Chondrocyte (in vitro differentiated cells): Measurements from ENCODE around the gene DHX29. TPM values are rescaled to one million over a fixed set of nuclear protein-coding genes. Genes with fewer than 3 reads are reported as not detected.
A peak's percentile ranks its signal among the peaks of the same experiment; 100 is the strongest.

Experiments
- DNase-seq: peaks from one replicate; pipeline ENCODE4 v3.0.0; 2021; ENCODE audit warnings: mixed read lengths, low spot score
- H3K27ac Mint-ChIP-seq: one replicate; pipeline ENCODE4 v1.8.0; 2021; ENCODE audit warnings: mild to moderate bottlenecking, moderate library complexity, mixed read lengths; ENCODE audit not compliant: unreplicated experiment
- H3K27me3 Mint-ChIP-seq: 2 replicates; pipeline ENCODE4 v1.8.0; 2021; ENCODE audit warnings: low read depth, mixed read lengths
- H3K36me3 Mint-ChIP-seq: 2 replicates; pipeline ENCODE4 v1.8.0; 2021; ENCODE audit warnings: low read depth, mixed read lengths
- H3K4me1 Mint-ChIP-seq: 2 replicates; pipeline ENCODE4 v1.8.0; 2021; ENCODE audit warnings: low read depth, mild to moderate bottlenecking, mixed read lengths
- H3K4me3 Mint-ChIP-seq: one replicate; pipeline ENCODE4 v1.8.0; 2021; ENCODE audit warnings: mild to moderate bottlenecking, moderate library complexity, mixed read lengths; ENCODE audit not compliant: unreplicated experiment
- H3K9me3 Mint-ChIP-seq: 2 replicates; pipeline ENCODE4 v1.8.0; 2021; ENCODE audit warnings: low read depth, mixed read lengths
- total RNA-seq: library from RNA; stranded (reverse); gene quantifications from 3 replicates; pipeline ENCODE4 v1.2.1, GENCODE V29; 2021
- TF ChIP-seq, protein P1 (sequence below): fragments of 200-600 bp; sonication (generic); IDR thresholded peaks from 2 replicates; pipeline ENCODE4 v1.5.0; 2021; ENCODE audit warnings: antibody characterized with exemption, mild to moderate bottlenecking, moderate library complexity

Gene DHX29
- total RNA-seq, 1 donor from 2014 or later = 23.0 TPM

- no peak for DNase-seq
- Mint-ChIP-seq H3K27me3 (peaks cover 64% of the 10 kb centered on the region), H3K36me3 (peaks cover 2% of the 10 kb centered on the region), H3K4me3 (peak overlapping the region; percentile 89), H3K4me1 (peaks cover 34% of the 10 kb centered on the region), H3K27ac (no peak overlapping the region), H3K9me3 (no peaks in the 10 kb centered on the region)
- TF ChIP-seq, protein P1, sequence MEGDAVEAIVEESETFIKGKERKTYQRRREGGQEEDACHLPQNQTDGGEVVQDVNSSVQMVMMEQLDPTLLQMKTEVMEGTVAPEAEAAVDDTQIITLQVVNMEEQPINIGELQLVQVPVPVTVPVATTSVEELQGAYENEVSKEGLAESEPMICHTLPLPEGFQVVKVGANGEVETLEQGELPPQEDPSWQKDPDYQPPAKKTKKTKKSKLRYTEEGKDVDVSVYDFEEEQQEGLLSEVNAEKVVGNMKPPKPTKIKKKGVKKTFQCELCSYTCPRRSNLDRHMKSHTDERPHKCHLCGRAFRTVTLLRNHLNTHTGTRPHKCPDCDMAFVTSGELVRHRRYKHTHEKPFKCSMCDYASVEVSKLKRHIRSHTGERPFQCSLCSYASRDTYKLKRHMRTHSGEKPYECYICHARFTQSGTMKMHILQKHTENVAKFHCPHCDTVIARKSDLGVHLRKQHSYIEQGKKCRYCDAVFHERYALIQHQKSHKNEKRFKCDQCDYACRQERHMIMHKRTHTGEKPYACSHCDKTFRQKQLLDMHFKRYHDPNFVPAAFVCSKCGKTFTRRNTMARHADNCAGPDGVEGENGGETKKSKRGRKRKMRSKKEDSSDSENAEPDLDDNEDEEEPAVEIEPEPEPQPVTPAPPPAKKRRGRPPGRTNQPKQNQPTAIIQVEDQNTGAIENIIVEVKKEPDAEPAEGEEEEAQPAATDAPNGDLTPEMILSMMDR = peak; percentile 29
Observed at GRCh38 chr5:55231029-55231918, 76.2 kb downstream of the DHX29 start.

DNA sequence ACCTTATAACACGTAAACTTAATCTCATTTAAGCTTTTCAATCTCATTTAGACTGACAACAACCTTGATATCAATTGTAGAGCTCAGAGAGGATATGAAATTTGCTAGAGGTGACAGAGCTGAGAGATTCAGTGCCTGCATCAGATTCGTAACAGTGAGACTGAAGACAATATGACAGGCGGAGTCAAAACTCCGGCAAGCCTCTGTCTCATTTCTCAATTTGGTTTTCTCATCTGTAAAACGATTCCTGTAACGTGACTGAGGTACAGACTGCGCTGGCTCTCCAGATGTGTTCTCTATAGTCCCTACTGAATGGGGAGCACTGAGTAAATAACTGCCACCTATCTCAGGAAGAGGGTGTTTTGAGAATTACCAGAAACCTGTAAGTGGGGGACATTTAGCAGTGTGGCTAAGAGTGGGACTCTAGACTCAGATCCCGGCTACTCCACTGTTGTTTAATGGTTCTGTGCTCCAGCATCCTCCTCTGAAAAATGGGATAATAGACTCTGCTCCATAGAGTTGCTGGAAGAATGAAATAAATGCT, 77.3 kb downstream of the DHX29 start:
- Mint-ChIP-seq H3K27ac (no peak overlapping the region), H3K4me1 (peaks cover 34% of the 10 kb centered on the region), H3K4me3 (no peak overlapping the region), H3K9me3 (no peaks in the 10 kb centered on the region), H3K36me3 (peaks cover 2% of the 10 kb centered on the region), H3K27me3 (peaks cover 72% of the 10 kb centered on the region)
- TF ChIP-seq, protein P1 = no peak
- no peak for DNase-seq

DNA sequence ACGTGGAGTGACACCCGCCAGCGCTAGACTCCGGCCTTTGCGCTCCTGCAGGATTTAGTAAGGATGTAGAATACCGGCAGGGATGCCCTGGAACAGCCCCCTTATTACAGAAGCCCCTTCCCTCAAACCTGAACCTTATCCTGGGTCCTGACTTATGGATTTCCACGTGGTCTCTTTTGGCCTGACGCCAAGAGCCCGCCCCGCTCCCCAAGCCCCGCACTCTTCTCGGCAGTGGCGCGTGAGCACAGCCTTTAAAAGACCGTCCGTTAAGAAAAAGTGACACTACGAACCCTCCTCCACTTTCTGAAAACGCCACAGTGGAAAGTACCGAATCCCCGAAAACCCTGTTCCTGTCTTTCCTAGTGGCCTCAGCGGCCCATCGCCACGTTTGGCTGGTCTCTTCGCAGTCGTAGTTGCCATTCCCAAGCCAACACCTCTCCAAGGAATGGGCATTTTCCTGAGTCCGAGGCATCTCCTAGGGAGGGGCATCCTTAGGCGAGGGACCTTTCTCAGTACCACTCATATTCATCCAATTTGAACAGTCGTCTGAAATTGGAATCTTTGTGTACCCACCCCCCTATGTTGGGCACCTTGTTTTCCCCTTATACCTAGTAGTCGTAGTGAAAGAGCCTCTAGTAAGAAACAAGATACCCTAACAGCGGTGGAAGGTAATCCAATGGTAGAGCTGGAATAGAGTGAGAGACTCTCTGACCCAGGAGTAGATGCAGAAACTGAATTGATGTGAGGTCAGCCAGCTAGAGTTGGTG, 79.6 kb downstream of the DHX29 start:
- Mint-ChIP-seq H3K4me3 (peak overlapping the region; percentile 60), H3K36me3 (peaks cover 2% of the 10 kb centered on the region), H3K4me1 (peaks cover 30% of the 10 kb centered on the region), H3K27ac (no peak overlapping the region), H3K9me3 (no peaks in the 10 kb centered on the region), H3K27me3 (peaks cover 87% of the 10 kb centered on the region)
- TF ChIP-seq, protein P1 = no peak
- no peak for DNase-seq

GRCh38 chr5:55226934-55227663, 80.4 kb downstream of the DHX29 start, which contains the start of gene MCIDAS:
Gene MCIDAS (minus strand): TSS chr5:55227315. CDS start chr5:55227138, 177 bp downstream.
- TF ChIP-seq, protein P1 = peak; percentile 46
- peaks cover 26% of the 10 kb centered on the region for H3K4me1 Mint-ChIP-seq
- no peaks in the 10 kb centered on the region for H3K9me3 Mint-ChIP-seq
- H3K27ac Mint-ChIP-seq = no peak within 1 kb of the TSS
- H3K36me3 Mint-ChIP-seq = peaks cover 6% of the 10 kb centered on the region
- DNase-seq = no peak
- peaks cover 89% of the 10 kb centered on the region for H3K27me3 Mint-ChIP-seq
- peak within 1 kb of the TSS; percentile 60 for H3K4me3 Mint-ChIP-seq
